ENCODE data around the gene AHSG. TPM values are rescaled to one million over a fixed set of nuclear protein-coding genes. Genes with fewer than 3 reads are reported as not detected.

AHSG gene
- total RNA-seq, 1 donor from 2014 or later = 0.19 TPM

- Mint-ChIP-seq H3K4me1 (ENCODE audit: low read depth) (peaks cover 17% of the 10 kb centered on the region), H3K36me3 (ENCODE audit: insufficient read depth) (no peaks in the 10 kb centered on the region), H3K27ac (no peak overlapping the region), H3K27me3 (peaks cover 36% of the 10 kb centered on the region), H3K4me3 (ENCODE audit: low read depth) (no peak overlapping the region), H3K9me3 (ENCODE audit: low read depth) (no peaks in the 10 kb centered on the region)
- TF ChIP-seq, protein P1, sequence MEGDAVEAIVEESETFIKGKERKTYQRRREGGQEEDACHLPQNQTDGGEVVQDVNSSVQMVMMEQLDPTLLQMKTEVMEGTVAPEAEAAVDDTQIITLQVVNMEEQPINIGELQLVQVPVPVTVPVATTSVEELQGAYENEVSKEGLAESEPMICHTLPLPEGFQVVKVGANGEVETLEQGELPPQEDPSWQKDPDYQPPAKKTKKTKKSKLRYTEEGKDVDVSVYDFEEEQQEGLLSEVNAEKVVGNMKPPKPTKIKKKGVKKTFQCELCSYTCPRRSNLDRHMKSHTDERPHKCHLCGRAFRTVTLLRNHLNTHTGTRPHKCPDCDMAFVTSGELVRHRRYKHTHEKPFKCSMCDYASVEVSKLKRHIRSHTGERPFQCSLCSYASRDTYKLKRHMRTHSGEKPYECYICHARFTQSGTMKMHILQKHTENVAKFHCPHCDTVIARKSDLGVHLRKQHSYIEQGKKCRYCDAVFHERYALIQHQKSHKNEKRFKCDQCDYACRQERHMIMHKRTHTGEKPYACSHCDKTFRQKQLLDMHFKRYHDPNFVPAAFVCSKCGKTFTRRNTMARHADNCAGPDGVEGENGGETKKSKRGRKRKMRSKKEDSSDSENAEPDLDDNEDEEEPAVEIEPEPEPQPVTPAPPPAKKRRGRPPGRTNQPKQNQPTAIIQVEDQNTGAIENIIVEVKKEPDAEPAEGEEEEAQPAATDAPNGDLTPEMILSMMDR (IDR thresholded peaks at IDR 0.05; ENCODE audit: unreplicated experiment) = no peak
- no peak for DNase-seq (ENCODE audit: low spot score, unreplicated experiment)
These were observed 27.6 kb downstream of the AHSG start for GRCh38 chr3:186640473-186640818.

DNA sequence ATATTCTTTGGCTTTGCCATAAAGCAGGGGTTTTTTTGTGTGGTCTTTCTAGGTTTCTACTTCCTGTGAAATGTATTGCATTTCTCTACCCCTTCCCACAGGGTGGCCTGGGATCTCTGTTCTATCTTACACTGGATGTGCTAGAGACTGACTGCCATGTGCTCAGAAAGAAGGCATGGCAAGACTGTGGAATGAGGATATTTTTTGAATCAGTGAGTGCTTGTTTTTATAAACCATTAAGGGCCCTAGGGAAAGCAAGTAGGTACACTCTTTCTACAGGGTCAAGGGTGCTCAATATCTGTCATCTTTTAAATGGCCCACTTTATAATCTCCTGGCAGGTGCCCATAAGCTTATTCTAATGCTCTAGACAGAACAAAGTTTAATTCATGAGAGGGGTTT, 28.1 kb downstream of the AHSG start:
- Mint-ChIP-seq H3K4me1 (ENCODE audit: low read depth) (peaks cover 17% of the 10 kb centered on the region), H3K9me3 (ENCODE audit: low read depth) (no peaks in the 10 kb centered on the region), H3K4me3 (ENCODE audit: low read depth) (no peak overlapping the region), H3K36me3 (ENCODE audit: insufficient read depth) (no peaks in the 10 kb centered on the region), H3K27ac (no peak overlapping the region), H3K27me3 (peaks cover 33% of the 10 kb centered on the region)
- TF ChIP-seq, protein P1 (IDR thresholded peaks at IDR 0.05; ENCODE audit: unreplicated experiment) = no peak
- DNase-seq (ENCODE audit: low spot score, unreplicated experiment) = no peak

GRCh38 chr3:186642014-186642413, 29.2 kb downstream of the AHSG start:
- Mint-ChIP-seq H3K4me3 (ENCODE audit: low read depth) (no peak overlapping the region), H3K9me3 (ENCODE audit: low read depth) (no peaks in the 10 kb centered on the region), H3K27me3 (peaks cover 30% of the 10 kb centered on the region), H3K36me3 (ENCODE audit: insufficient read depth) (no peaks in the 10 kb centered on the region), H3K27ac (no peak overlapping the region), H3K4me1 (ENCODE audit: low read depth) (peaks cover 15% of the 10 kb centered on the region)
- DNase-seq (ENCODE audit: low spot score, unreplicated experiment) = no peak
- TF ChIP-seq, protein P1 (IDR thresholded peaks at IDR 0.05; ENCODE audit: unreplicated experiment) = no peak

DNA sequence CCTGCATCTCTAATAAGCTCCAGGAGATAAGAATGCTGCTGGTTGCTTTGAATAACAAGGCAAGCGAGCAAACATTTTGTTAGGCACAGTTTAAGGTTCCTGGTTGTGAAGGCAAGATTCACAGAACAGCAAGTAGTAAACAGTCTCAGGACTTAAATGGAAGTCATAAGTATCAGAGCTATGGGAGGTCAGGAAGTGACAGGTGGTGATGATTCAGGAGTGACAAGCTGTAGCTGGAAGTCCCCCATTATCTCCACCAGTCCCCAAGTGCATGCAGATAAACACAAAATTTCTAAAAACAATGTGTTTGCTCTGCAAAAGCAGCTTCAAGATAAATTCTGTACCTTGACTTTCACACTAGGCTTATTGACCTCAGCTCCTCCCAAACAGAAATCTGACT, 30.6 kb downstream of the AHSG start:
- TF ChIP-seq, protein P1 (IDR thresholded peaks at IDR 0.05; ENCODE audit: unreplicated experiment) = no peak
- no peak overlapping the region for H3K4me3 Mint-ChIP-seq (ENCODE audit: low read depth)
- H3K9me3 Mint-ChIP-seq (ENCODE audit: low read depth) = no peaks in the 10 kb centered on the region
- H3K36me3 Mint-ChIP-seq (ENCODE audit: insufficient read depth) = no peaks in the 10 kb centered on the region
- no peak for DNase-seq (ENCODE audit: low spot score, unreplicated experiment)
- H3K27ac Mint-ChIP-seq = no peak overlapping the region
- peaks cover 27% of the 10 kb centered on the region for H3K27me3 Mint-ChIP-seq
- H3K4me1 Mint-ChIP-seq (ENCODE audit: low read depth) = peaks cover 9% of the 10 kb centered on the region

- no peak overlapping the region for H3K4me3 Mint-ChIP-seq (ENCODE audit: low read depth)
- H3K27ac Mint-ChIP-seq = no peak overlapping the region
- peaks cover 9% of the 10 kb centered on the region for H3K4me1 Mint-ChIP-seq (ENCODE audit: low read depth)
- DNase-seq (ENCODE audit: low spot score, unreplicated experiment) = no peak
- H3K9me3 Mint-ChIP-seq (ENCODE audit: low read depth) = no peaks in the 10 kb centered on the region
- H3K27me3 Mint-ChIP-seq = peaks cover 27% of the 10 kb centered on the region
- H3K36me3 Mint-ChIP-seq (ENCODE audit: insufficient read depth) = no peaks in the 10 kb centered on the region
- TF ChIP-seq, protein P1 (IDR thresholded peaks at IDR 0.05; ENCODE audit: unreplicated experiment) = no peak
These were observed 31.8 kb downstream of the AHSG start for GRCh38 chr3:186644683-186645082.

Data from progenitor cell of endocrine pancreas (in vitro differentiated cells).